H1 (cell line): ENCODE data around the gene XRN2. TPM values are rescaled to one million over a fixed set of nuclear protein-coding genes. Genes with fewer than 3 reads are reported as not detected.

Source experiments
- CTCF ChIA-PET: fragments of 300-600 bp; sonication (Branson Sonifier 250); formaldehyde crosslinking; loops from one replicate; lab custom pipeline; 2021; ENCODE audit not compliant: partially characterized antibody; lab: Charles Lee
- POLR2A ChIA-PET: fragments of 300-600 bp; sonication (Branson Sonifier 250); formaldehyde crosslinking; loops from one replicate; lab custom pipeline; 2021; ENCODE audit warnings: inconsistent platforms; ENCODE audit not compliant: partially characterized antibody; lab: Charles Lee
- DNase-seq, 2 experiments: peaks; one replicate each; pipeline versions ENCODE4 v3.0.0 to v3.0.0-alpha.2; 2010 to 2022; ENCODE audit warnings: low spot score in 2 of 2, low read depth in 1 of 2, mixed read lengths in 1 of 2
- FAIRE-seq: peaks from 2 replicates; lab custom pipeline; 2011; peaks lifted over from hg19 to GRCh38; lab: Jason Lieb, UNC
- H2AFZ ChIP-seq: 2 replicates; pipeline ENCODE4 v1.8.1; 2012; ENCODE audit warnings: low read length, inconsistent platforms
- H2AK5ac ChIP-seq: 2 replicates; pipeline ENCODE4 v1.6.1; 2013; ENCODE audit warnings: low read depth, low read length
- H2BK120ac ChIP-seq: replicated peaks from 2 replicates; pipeline ENCODE3; 2013; ENCODE audit warnings: low read depth, low read length, inconsistent platforms
- H2BK12ac ChIP-seq: 2 replicates; pipeline ENCODE4 v1.6.1; 2013; ENCODE audit warnings: low read depth, low read length
- H2BK15ac ChIP-seq: 2 replicates; pipeline ENCODE4 v1.6.1; 2013; ENCODE audit warnings: low read length
- H2BK20ac ChIP-seq: 2 replicates; pipeline ENCODE4 v1.6.1; 2013; ENCODE audit warnings: low read length
- H2BK5ac ChIP-seq: 2 replicates; pipeline ENCODE4 v1.6.1; 2013; ENCODE audit warnings: low read depth, low read length
- H3K14ac ChIP-seq: 2 replicates; pipeline ENCODE4 v1.6.1; 2013; ENCODE audit warnings: inconsistent platforms; ENCODE audit not compliant: insufficient read length
- H3K18ac ChIP-seq: 2 replicates; pipeline ENCODE4 v1.6.1; 2013; ENCODE audit warnings: low read length; ENCODE audit errors: extremely low read depth
- H3K23ac ChIP-seq: 2 replicates; pipeline ENCODE4 v1.6.1; 2013; ENCODE audit warnings: inconsistent platforms; ENCODE audit not compliant: insufficient read length
- H3K23me2 ChIP-seq: 2 replicates; pipeline ENCODE4 v1.6.1; 2013; ENCODE audit warnings: low read depth, low read length
- H3K27ac ChIP-seq: 2 replicates; pipeline ENCODE4 v1.6.1; 2011; ENCODE audit warnings: low read depth, low read length, inconsistent platforms
- H3K27me3 ChIP-seq, 4 experiments: replicated peaks in 1 of 4; 1 replicate in 1 of 4; 2 replicates in 3 of 4; pipeline versions ENCODE4 v1.6.1 to v1.8.1; 2011 to 2013; ENCODE audit warnings: low read length in 3 of 4, mild to moderate bottlenecking in 3 of 4, inconsistent platforms in 2 of 4, mixed read lengths in 2 of 4, moderate library complexity in 1 of 4; ENCODE audit not compliant: control insufficient read depth in 3 of 4, insufficient read depth in 3 of 4; ENCODE audit errors: extremely low read depth in 1 of 4
- H3K36me3 ChIP-seq, 4 experiments: 2 replicates each; pipeline versions ENCODE4 v1.6.1 to v1.8.1; 2011 to 2013; ENCODE audit warnings: mild to moderate bottlenecking in 4 of 4, low read length in 3 of 4, moderate library complexity in 2 of 4, control low read depth in 1 of 4, inconsistent platforms in 1 of 4; ENCODE audit not compliant: insufficient read depth in 4 of 4, control insufficient read depth in 2 of 4
- H3K4ac ChIP-seq: replicated peaks from 2 replicates; pipeline ENCODE3; 2013; ENCODE audit warnings: low read length, low read depth, mixed read lengths, inconsistent platforms; ENCODE audit not compliant: insufficient read length
- H3K4me1 ChIP-seq, 4 experiments: replicated peaks in 1 of 4; 1 replicate in 1 of 4; 2 replicates in 3 of 4; pipeline versions ENCODE4 v1.6.1 to v1.8.1; 2011 to 2013; ENCODE audit warnings: low read length in 3 of 4, inconsistent platforms in 2 of 4, mixed read lengths in 1 of 4; ENCODE audit not compliant: insufficient read depth in 4 of 4, control insufficient read depth in 3 of 4
- H3K4me2 ChIP-seq, 2 experiments: 2 replicates each; pipeline versions ENCODE4 v1.6.1 to v1.8.1; 2011 to 2013; ENCODE audit warnings: low read depth in 2 of 2, low read length in 2 of 2, control low read depth in 1 of 2, inconsistent platforms in 1 of 2, mild to moderate bottlenecking in 1 of 2; ENCODE audit not compliant: insufficient read depth in 1 of 2
- H3K4me3 ChIP-seq, 4 experiments: fragments of 200-600, 300-600 bp in 1 of 4; sonication (generic), shearing (Covaris generic), sonication (Bioruptor Twin) in 1 of 4; 2 replicates each; pipeline versions ENCODE4 v1.5.1 to v1.8.1; 2011 to 2016; ENCODE audit warnings: low read length in 4 of 4, low read depth in 3 of 4, control low read depth in 2 of 4, inconsistent platforms in 2 of 4, mild to moderate bottlenecking in 2 of 4, mixed read lengths in 1 of 4, moderate library complexity in 1 of 4; ENCODE audit not compliant: insufficient read depth in 2 of 4; ENCODE audit errors: extremely low read depth in 1 of 4
- H3K56ac ChIP-seq: replicated peaks from 2 replicates; pipeline ENCODE3; 2013; ENCODE audit warnings: low read depth, mild to moderate bottlenecking, mixed read lengths, low read length, inconsistent platforms; ENCODE audit not compliant: insufficient read length
- H3K79me1 ChIP-seq: 2 replicates; pipeline ENCODE4 v1.6.1; 2013; ENCODE audit warnings: low read depth, low read length, control low read depth
- H3K79me2 ChIP-seq, 2 experiments: 2 replicates each; pipeline versions ENCODE4 v1.6.1 to v1.8.1; 2012 to 2013; ENCODE audit warnings: low read length in 2 of 2, mild to moderate bottlenecking in 2 of 2, inconsistent platforms in 1 of 2; ENCODE audit not compliant: insufficient read depth in 2 of 2, control insufficient read depth in 1 of 2
- H3K9ac ChIP-seq, 4 experiments: replicated peaks in 1 of 4; 1 replicate in 1 of 4; 2 replicates in 3 of 4; pipeline versions ENCODE4 v1.6.1 to v1.8.1; 2011 to 2013; ENCODE audit warnings: low read depth in 3 of 4, low read length in 3 of 4, control low read depth in 2 of 4, mild to moderate bottlenecking in 2 of 4, moderate library complexity in 2 of 4, inconsistent platforms in 1 of 4; ENCODE audit errors: extremely low read depth in 1 of 4
- H3K9me3 ChIP-seq, 2 experiments: 2 replicates each; pipeline versions ENCODE4 v1.6.1 to v1.8.1; 2012 to 2013; ENCODE audit warnings: mild to moderate bottlenecking in 2 of 2, moderate library complexity in 2 of 2, control low read depth in 1 of 2, inconsistent platforms in 1 of 2, low read depth in 1 of 2, low read length in 1 of 2, mixed read lengths in 1 of 2; ENCODE audit not compliant: insufficient read depth in 2 of 2
- H4K20me1 ChIP-seq, 2 experiments: replicated peaks in 1 of 2; 2 replicates each; pipeline versions ENCODE3 to v1.8.1; 2011 to 2013; ENCODE audit warnings: inconsistent platforms in 2 of 2, low read length in 2 of 2, mild to moderate bottlenecking in 1 of 2; ENCODE audit not compliant: insufficient read depth in 2 of 2, control insufficient read depth in 1 of 2
- H4K5ac ChIP-seq: 2 replicates; pipeline ENCODE4 v1.6.1; 2013; ENCODE audit warnings: low read length, low read depth, mixed read lengths, inconsistent platforms; ENCODE audit not compliant: insufficient read length
- H4K8ac ChIP-seq: 2 replicates; pipeline ENCODE4 v1.8.0; 2013; ENCODE audit warnings: mild to moderate bottlenecking, moderate library complexity, low read length, inconsistent platforms; ENCODE audit not compliant: insufficient read depth; ENCODE audit errors: extremely low read depth
- H4K91ac ChIP-seq: replicated peaks from 2 replicates; pipeline ENCODE3; 2013; ENCODE audit warnings: low read length, mixed read lengths, inconsistent platforms; ENCODE audit not compliant: insufficient read length
- ASH2L ChIP-seq: fragments of 200-600, 300-600 bp; sonication (generic); IDR thresholded peaks from one replicate; pipeline ENCODE4 v1.7.1; 2017; ENCODE audit warnings: low read length
- JUN ChIP-seq: IDR thresholded peaks from 2 replicates; pipeline ENCODE4 v1.6.1; 2011; ENCODE audit warnings: low read depth, mild to moderate bottlenecking, improper control_type of control experiment, low read length
- YY1 ChIP-seq: IDR thresholded peaks from 2 replicates; pipeline ENCODE4 v1.6.1; 2011; ENCODE audit warnings: low read depth, mild to moderate bottlenecking, low read length
- ZNF274 ChIP-seq: IDR thresholded peaks from 2 replicates; pipeline ENCODE4 v1.7.0; 2012; ENCODE audit warnings: low read length, borderline replicate concordance; ENCODE audit errors: extremely low read depth
- WGBS, 2 experiments: shearing (Covaris generic) in 1 of 2; methylation state at CpG; one replicate each; pipeline versions ENCODE4 v1.1.6 to v1.1.7; 2013 to 2015; ENCODE audit warnings: low lambda C conversion rate in 2 of 2, mixed read lengths in 2 of 2, inconsistent platforms in 1 of 2, low coverage in 1 of 2, missing lambda C conversion rate in 1 of 2; ENCODE audit not compliant: insufficient replicate concordance in 2 of 2, insufficient coverage in 1 of 2, insufficient read length in 1 of 2; ENCODE audit errors: extremely low coverage in 1 of 2, missing lambda C conversion rate in 1 of 2; 5-methylcytosine and 5-hydroxymethylcytosine counted together
- polyA plus RNA-seq, 7 experiments: library from polyadenylated mRNA; depleted of rRNA in 3 of 7; stranded (reverse) in 5 of 7; unstranded in 2 of 7; fragments of >200 nt in 5 of 7; fragments of 200-250 nt in 2 of 7; gene quantifications; 1 replicate in 5 of 7; 2 replicates in 1 of 7; 4 replicates in 1 of 7; pipeline versions ENCODE4 v1.2.1 to v1.2.3, GENCODE V29; 2011 to 2013; ENCODE audit warnings: missing spikeins in 2 of 7, mixed read lengths in 2 of 7
- total RNA-seq: library from RNA; stranded (reverse); fragmentation: NEBNext Ultra II Directional; extraction: Animal tissue kit (Norgen Biotek cat#: 25700); gene quantifications from 2 replicates; pipeline ENCODE4 v1.2.1, GENCODE V29; 2021

Gene XRN2
- total and polyA plus RNA-seq, 2 of the 8 experiments (the other 6 are each of a cell fraction or from before 2014, with no cell fraction given) = 60.3 to 139 TPM

DNA sequence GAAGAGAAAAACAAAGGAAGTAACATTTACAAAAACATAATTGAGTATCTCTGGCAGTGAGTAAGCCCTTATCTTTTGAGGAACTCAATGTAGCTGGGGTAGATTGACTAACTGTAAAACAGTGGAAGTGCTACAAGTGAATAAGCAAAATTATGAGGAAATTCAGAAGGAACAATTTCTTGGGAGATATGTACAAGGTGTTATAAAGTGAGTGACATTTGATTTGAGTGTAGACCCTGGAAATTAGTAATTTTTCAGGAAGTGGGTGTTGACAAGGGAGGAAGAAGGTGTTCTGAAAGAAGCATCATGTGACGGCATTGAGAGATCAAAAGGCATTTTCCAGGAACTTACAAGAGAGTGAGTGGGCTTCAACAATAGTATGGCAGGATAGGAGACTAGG, 22.2 kb downstream of the XRN2 start:
- peaks cover 46 to 97% of the 10 kb centered on the region in 2 experiments for H3K79me2 ChIP-seq
- H3K9me3 ChIP-seq = no peaks in the 10 kb centered on the region; a peak in 1 of 4 replicates
- no peak overlapping the region for H3K23ac ChIP-seq
- no peak overlapping the region for H3K14ac ChIP-seq
- FAIRE-seq (no peak), DNase-seq (no peak)
- no peaks in the 10 kb centered on the region for H3K27me3 ChIP-seq
- no peak overlapping the region for H2BK5ac ChIP-seq
- no peak overlapping the region for H2BK120ac ChIP-seq
- WGBS, 2 experiments = 92% methylated on average over 1 of the region's 1 CpG; no CpG with 5 or more reads in 1 of the 2 experiments
- peaks cover 27 to 32% of the 10 kb centered on the region in 2 experiments for H4K20me1 ChIP-seq
- H3K79me1 ChIP-seq = peaks cover 13% of the 10 kb centered on the region; the same call in 1 of the 2 replicates
- no peak overlapping the region for H3K9ac ChIP-seq
- no peak overlapping the region for H3K4me3 ChIP-seq
- H3K27ac ChIP-seq = no peak overlapping the region
- no peak overlapping the region for H4K8ac ChIP-seq
- no peak overlapping the region for H2BK20ac ChIP-seq
- no peak overlapping the region for H2AFZ ChIP-seq
- H3K18ac ChIP-seq = no peak overlapping the region
- H3K36me3 ChIP-seq = peaks cover 0 to 2% (median 0%) of the 10 kb centered on the region in 4 experiments; a peak in 2 of 8 replicates
- no peak overlapping the region for H3K4me2 ChIP-seq
- POLR2A ChIA-PET = interaction anchor here (2.3 to 2.7 kb wide), 2 partner anchors 8 to 13 kb away, joined by 6 to 13 read pairs; no protein-coding TSS in a partner anchor
- CTCF ChIA-PET = interaction anchor here (1.0 kb wide), 1 partner anchor 13 kb away, joined by 3 read pairs; no protein-coding TSS in a partner anchor
- no peak overlapping the region for H3K4ac ChIP-seq
- no peaks in the 10 kb centered on the region; the same call in 1 of the 2 replicates for H3K23me2 ChIP-seq
- peaks cover 1 to 10% (median 9%) of the 10 kb centered on the region in 4 experiments; a peak in 5 of 7 replicates for H3K4me1 ChIP-seq
- no peak overlapping the region for H4K5ac ChIP-seq
- no peak overlapping the region for H2BK12ac ChIP-seq
- H4K91ac ChIP-seq = no peak overlapping the region
- no peak overlapping the region for H3K56ac ChIP-seq
- H2BK15ac ChIP-seq = no peak overlapping the region
- H2AK5ac ChIP-seq = no peak overlapping the region
- TF ChIP-seq ASH2L (no peak), JUN (no peak), ZNF274 (no peak), YY1 (no peak)
